GM12878 (cell line): ENCODE results near the gene MTMR4. TPM values are rescaled to one million over a fixed set of nuclear protein-coding genes. Genes with fewer than 3 reads are reported as not detected.

Experiments
- polyA plus RNA-seq, 11 experiments: library from polyadenylated mRNA; depleted of rRNA in 4 of 11; unstranded in 6 of 11; stranded (reverse) in 5 of 11; fragments of >200 nt; fragmentation: Nextera tagmentation in 4 of 11; fragmentation: Illumina TruSeq in 1 of 11; extraction: Ambion mirVana in 4 of 11; extraction: Trizol in 1 of 11; gene quantifications; 1 replicate in 1 of 11; 2 replicates in 10 of 11; pipeline versions ENCODE4 v1.2.1 to v1.2.3, GENCODE V29; 2011 to 2016; ENCODE audit warnings: inconsistent platforms in 2 of 11, missing spikeins in 2 of 11, low read depth in 1 of 11
- total RNA-seq, 4 experiments: library from RNA; depleted of rRNA in 3 of 4; stranded (reverse); fragments of >200 nt in 3 of 4; fragmentation: Illumina TruSeq in 1 of 4; extraction: Trizol in 1 of 4; gene quantifications; 2 replicates each; pipeline versions ENCODE4 v1.2.1 to v1.2.3, GENCODE V29; 2013 to 2021

Gene MTMR4
- total and polyA plus RNA-seq, 10 of the 15 experiments (the other 5 are each of a cell fraction or from before 2014, with no cell fraction given), result 12.8 to 127 (median 53.2) TPM

Other genes starting within 250 kb of the MTMR4 start
Only the 7 nearest of the 8 such genes appear.
- 0.05 and 0.06 TPM in 2 replicates for gene MPO, start 233.7 kb downstream of the MTMR4 start, total RNA-seq (2014; rRNA removed)
- gene MPO, start 233.7 kb downstream of the MTMR4 start, total RNA-seq (2014; rRNA removed; fragmentation: Illumina TruSeq; extraction: Trizol), result 0.09 and 0.13 TPM in 2 replicates
- 0.08 and 0.23 TPM in 2 replicates for gene MPO, start 233.7 kb downstream of the MTMR4 start, total RNA-seq (2021)
- 0.35 and 0.49 TPM in 2 replicates for gene MPO, start 233.7 kb downstream of the MTMR4 start, polyA plus RNA-seq (2011; rRNA removed)
- 0.10 TPM in 1 of 2 replicates, not detected in the other for gene MPO, start 233.7 kb downstream of the MTMR4 start, polyA plus RNA-seq (2014; fragmentation: Illumina TruSeq; extraction: Trizol)
- gene MPO, start 233.7 kb downstream of the MTMR4 start, polyA plus RNA-seq (2014; fragmentation: Nextera tagmentation; extraction: Ambion mirVana), result under 1 TPM; 0.10 to 0.26 TPM
- gene MPO, start 233.7 kb downstream of the MTMR4 start, polyA plus RNA-seq (2014; rRNA removed), result 0.14 TPM in 2 replicates
- gene MPO, start 233.7 kb downstream of the MTMR4 start, polyA plus RNA-seq (2016; fragmentation: Nextera tagmentation; extraction: Ambion mirVana), result under 1 TPM; 0.09 to 0.17 TPM
- gene TSPOAP1, start 185.8 kb downstream of the MTMR4 start, total RNA-seq (2014; rRNA removed), result 5.6 and 5.7 TPM in 2 replicates
- gene TSPOAP1, start 185.8 kb downstream of the MTMR4 start, total RNA-seq (2014; rRNA removed; fragmentation: Illumina TruSeq; extraction: Trizol), result 2.8 and 3.6 TPM in 2 replicates
- gene TSPOAP1, start 185.8 kb downstream of the MTMR4 start, total RNA-seq (2021), result 6.5 and 8.8 TPM in 2 replicates
- gene TSPOAP1, start 185.8 kb downstream of the MTMR4 start, polyA plus RNA-seq (2011; rRNA removed), result 11.6 and 16.4 TPM in 2 replicates
- gene TSPOAP1, start 185.8 kb downstream of the MTMR4 start, polyA plus RNA-seq (2014; fragmentation: Illumina TruSeq; extraction: Trizol), result 1.2 and 4.2 TPM in 2 replicates
- gene TSPOAP1, start 185.8 kb downstream of the MTMR4 start, polyA plus RNA-seq (2014; fragmentation: Nextera tagmentation; extraction: Ambion mirVana), result under 1 TPM in 1 of 2 experiments, not detected in 1; 0.58 TPM
- gene TSPOAP1, start 185.8 kb downstream of the MTMR4 start, polyA plus RNA-seq (2014; rRNA removed), result 8.5 and 10.9 TPM in 2 replicates
- gene TSPOAP1, start 185.8 kb downstream of the MTMR4 start, polyA plus RNA-seq (2016; fragmentation: Nextera tagmentation; extraction: Ambion mirVana), result 1 to 10 TPM; 2.2 to 3.2 TPM
- gene SUPT4H1, start 162.4 kb downstream of the MTMR4 start, total RNA-seq (2014; rRNA removed), result 87.9 and 92.8 TPM in 2 replicates
- gene SUPT4H1, start 162.4 kb downstream of the MTMR4 start, total RNA-seq (2014; rRNA removed; fragmentation: Illumina TruSeq; extraction: Trizol), result 70.4 and 83.8 TPM in 2 replicates
- gene SUPT4H1, start 162.4 kb downstream of the MTMR4 start, total RNA-seq (2021), result 87.0 and 93.2 TPM in 2 replicates
- gene SUPT4H1, start 162.4 kb downstream of the MTMR4 start, polyA plus RNA-seq (2011; rRNA removed), result 230 and 240 TPM in 2 replicates
- gene SUPT4H1, start 162.4 kb downstream of the MTMR4 start, polyA plus RNA-seq (2014; fragmentation: Illumina TruSeq; extraction: Trizol), result 98.9 and 112 TPM in 2 replicates
- 100 to 1,000 TPM; 148 to 293 TPM for gene SUPT4H1, start 162.4 kb downstream of the MTMR4 start, polyA plus RNA-seq (2014; fragmentation: Nextera tagmentation; extraction: Ambion mirVana)
- gene SUPT4H1, start 162.4 kb downstream of the MTMR4 start, polyA plus RNA-seq (2014; rRNA removed), result 94.9 and 102 TPM in 2 replicates
- gene SUPT4H1, start 162.4 kb downstream of the MTMR4 start, polyA plus RNA-seq (2016; fragmentation: Nextera tagmentation; extraction: Ambion mirVana), result 100 to 1,000 TPM; 143 to 159 TPM
- gene RNF43, start 97.1 kb downstream of the MTMR4 start, total RNA-seq (2014; rRNA removed), result 5.3 and 7.2 TPM in 2 replicates
- 4.4 and 4.5 TPM in 2 replicates for gene RNF43, start 97.1 kb downstream of the MTMR4 start, total RNA-seq (2014; rRNA removed; fragmentation: Illumina TruSeq; extraction: Trizol)
- gene RNF43, start 97.1 kb downstream of the MTMR4 start, total RNA-seq (2021), result 6.8 and 8.2 TPM in 2 replicates
- 16.7 and 20.8 TPM in 2 replicates for gene RNF43, start 97.1 kb downstream of the MTMR4 start, polyA plus RNA-seq (2011; rRNA removed)
- 6.6 and 6.7 TPM in 2 replicates for gene RNF43, start 97.1 kb downstream of the MTMR4 start, polyA plus RNA-seq (2014; fragmentation: Illumina TruSeq; extraction: Trizol)
- gene RNF43, start 97.1 kb downstream of the MTMR4 start, polyA plus RNA-seq (2014; fragmentation: Nextera tagmentation; extraction: Ambion mirVana), result 1 to 10 TPM; 1.2 to 1.3 TPM
- 5.8 and 5.9 TPM in 2 replicates for gene RNF43, start 97.1 kb downstream of the MTMR4 start, polyA plus RNA-seq (2014; rRNA removed)
- gene RNF43, start 97.1 kb downstream of the MTMR4 start, polyA plus RNA-seq (2016; fragmentation: Nextera tagmentation; extraction: Ambion mirVana), result 1 to 10 TPM; 4.4 to 5.1 TPM
- 0.11 TPM in 1 of 2 replicates, not detected in the other for gene HSF5, start 26.2 kb downstream of the MTMR4 start, total RNA-seq (2014; rRNA removed)
- 0.04 and 0.09 TPM in 2 replicates for gene HSF5, start 26.2 kb downstream of the MTMR4 start, total RNA-seq (2014; rRNA removed; fragmentation: Illumina TruSeq; extraction: Trizol)
- 0.13 and 0.18 TPM in 2 replicates for gene HSF5, start 26.2 kb downstream of the MTMR4 start, total RNA-seq (2021)
- gene HSF5, start 26.2 kb downstream of the MTMR4 start, polyA plus RNA-seq (2011; rRNA removed), result not detected in 2 replicates
- gene HSF5, start 26.2 kb downstream of the MTMR4 start, polyA plus RNA-seq (2014; fragmentation: Illumina TruSeq; extraction: Trizol), result 0.12 and 0.14 TPM in 2 replicates
- gene HSF5, start 26.2 kb downstream of the MTMR4 start, polyA plus RNA-seq (2014; fragmentation: Nextera tagmentation; extraction: Ambion mirVana), result under 1 TPM; 0.02 to 0.04 TPM
- 0.03 and 0.08 TPM in 2 replicates for gene HSF5, start 26.2 kb downstream of the MTMR4 start, polyA plus RNA-seq (2014; rRNA removed)
- not detected for gene HSF5, start 26.2 kb downstream of the MTMR4 start, polyA plus RNA-seq (2016; fragmentation: Nextera tagmentation; extraction: Ambion mirVana)
- gene TEX14, start 177.4 kb upstream of the MTMR4 start, total RNA-seq (2014; rRNA removed), result 0.60 and 1.3 TPM in 2 replicates
- gene TEX14, start 177.4 kb upstream of the MTMR4 start, total RNA-seq (2014; rRNA removed; fragmentation: Illumina TruSeq; extraction: Trizol), result 0.60 and 0.85 TPM in 2 replicates
- gene TEX14, start 177.4 kb upstream of the MTMR4 start, total RNA-seq (2021), result 0.37 and 0.46 TPM in 2 replicates
- gene TEX14, start 177.4 kb upstream of the MTMR4 start, polyA plus RNA-seq (2011; rRNA removed), result 0.26 and 0.29 TPM in 2 replicates
- 1.2 and 1.8 TPM in 2 replicates for gene TEX14, start 177.4 kb upstream of the MTMR4 start, polyA plus RNA-seq (2014; fragmentation: Illumina TruSeq; extraction: Trizol)
- under 1 TPM; 0.53 to 0.79 TPM for gene TEX14, start 177.4 kb upstream of the MTMR4 start, polyA plus RNA-seq (2014; fragmentation: Nextera tagmentation; extraction: Ambion mirVana)
- 0.81 and 1.2 TPM in 2 replicates for gene TEX14, start 177.4 kb upstream of the MTMR4 start, polyA plus RNA-seq (2014; rRNA removed)
- under 1 TPM; 0.15 to 0.25 TPM for gene TEX14, start 177.4 kb upstream of the MTMR4 start, polyA plus RNA-seq (2016; fragmentation: Nextera tagmentation; extraction: Ambion mirVana)
- gene RAD51C, start 178.0 kb upstream of the MTMR4 start, total RNA-seq (2014; rRNA removed), result 59.6 and 71.1 TPM in 2 replicates
- 85.0 and 85.4 TPM in 2 replicates for gene RAD51C, start 178.0 kb upstream of the MTMR4 start, total RNA-seq (2014; rRNA removed; fragmentation: Illumina TruSeq; extraction: Trizol)
- 70.4 and 73.0 TPM in 2 replicates for gene RAD51C, start 178.0 kb upstream of the MTMR4 start, total RNA-seq (2021)
- 111 and 156 TPM in 2 replicates for gene RAD51C, start 178.0 kb upstream of the MTMR4 start, polyA plus RNA-seq (2011; rRNA removed)
- 102 and 148 TPM in 2 replicates for gene RAD51C, start 178.0 kb upstream of the MTMR4 start, polyA plus RNA-seq (2014; fragmentation: Illumina TruSeq; extraction: Trizol)
- gene RAD51C, start 178.0 kb upstream of the MTMR4 start, polyA plus RNA-seq (2014; fragmentation: Nextera tagmentation; extraction: Ambion mirVana), result 100 to 1,000 TPM; 229 to 240 TPM
- gene RAD51C, start 178.0 kb upstream of the MTMR4 start, polyA plus RNA-seq (2014; rRNA removed), result 83.2 and 92.5 TPM in 2 replicates
- gene RAD51C, start 178.0 kb upstream of the MTMR4 start, polyA plus RNA-seq (2016; fragmentation: Nextera tagmentation; extraction: Ambion mirVana), result 100 to 1,000 TPM; 266 to 267 TPM